OCI-LY1 (cell line): ENCODE results near the gene RELB.

Source experiments
- H2AFZ ChIP-seq: fragments of 200-600 bp; sonication (generic), shearing (Covaris generic); 2 replicates; pipeline ENCODE4 v1.6.0; 2014; ENCODE audit warnings: antibody characterized with exemption, mild to moderate bottlenecking, low read length
- H3F3A ChIP-seq: fragments of 200-600 bp; sonication (generic), shearing (Covaris generic); 2 replicates; pipeline ENCODE4 v1.6.0; 2014; ENCODE audit warnings: mild to moderate bottlenecking, antibody characterized with exemption, low read length, moderate library complexity; ENCODE audit not compliant: insufficient read depth
- H3K27ac ChIP-seq: fragments of 200-600 bp; sonication (generic); 2 replicates; pipeline ENCODE4 v1.5.1; 2014; ENCODE audit warnings: low read length, mixed run types, mild to moderate bottlenecking, low read depth; ENCODE audit not compliant: poor library complexity, severe bottlenecking
- H3K27me3 ChIP-seq: fragments of 200-600 bp; sonication (generic); 2 replicates; pipeline ENCODE4 v1.6.0; 2014; ENCODE audit warnings: antibody characterized with exemption, mild to moderate bottlenecking, low read length, moderate library complexity; ENCODE audit not compliant: insufficient read depth
- H3K36me3 ChIP-seq: fragments of 200-600 bp; sonication (generic); 2 replicates; pipeline ENCODE4 v1.6.1; 2014; ENCODE audit warnings: mild to moderate bottlenecking, antibody characterized with exemption, low read length, moderate library complexity, mixed read lengths; ENCODE audit not compliant: insufficient read depth
- H3K4me1 ChIP-seq: fragments of 200-600 bp; sonication (generic); 2 replicates; pipeline ENCODE4 v1.5.1; 2014; ENCODE audit warnings: mild to moderate bottlenecking, low read length, moderate library complexity; ENCODE audit not compliant: insufficient read depth, severe bottlenecking
- H3K4me2 ChIP-seq: fragments of 200-600 bp; sonication (generic), shearing (Covaris generic); 2 replicates; pipeline ENCODE4 v1.6.1; 2014; ENCODE audit warnings: low read length
- H3K4me3 ChIP-seq: fragments of 200-600 bp; sonication (generic); 2 replicates; pipeline ENCODE4 v1.5.1; 2014; ENCODE audit warnings: low read length, low read depth, mild to moderate bottlenecking, mixed read lengths; ENCODE audit not compliant: poor library complexity, severe bottlenecking
- H3K79me2 ChIP-seq: fragments of 200-600 bp; shearing (Covaris generic); 2 replicates; pipeline ENCODE4 v1.6.1; 2016; ENCODE audit warnings: mixed run types, low read length, mixed read lengths; ENCODE audit not compliant: insufficient read depth
- H3K9ac ChIP-seq: fragments of 200-600 bp; sonication (generic), shearing (Covaris generic); 2 replicates; pipeline ENCODE4 v1.6.1; 2014; ENCODE audit warnings: mild to moderate bottlenecking, low read length, mixed read lengths
- H3K9me2 ChIP-seq: fragments of 200-600 bp; sonication (generic), shearing (Covaris generic); 2 replicates; pipeline ENCODE4 v1.6.1; 2014; ENCODE audit warnings: low read depth, mild to moderate bottlenecking, low read length, mixed read lengths
- H3K9me3 ChIP-seq: fragments of 200-600 bp; shearing (Covaris generic); 2 replicates; pipeline ENCODE4 v1.6.1; 2014; ENCODE audit warnings: low read length, mixed read lengths
- H4K20me1 ChIP-seq: fragments of 200-600 bp; sonication (generic), shearing (Covaris generic); 2 replicates; pipeline ENCODE4 v1.6.0; 2016; ENCODE audit warnings: mild to moderate bottlenecking, low read length; ENCODE audit not compliant: insufficient read depth
- CTCF ChIP-seq: fragments of 200-600 bp; sonication (generic), shearing (Covaris generic); IDR thresholded peaks from 2 replicates; pipeline ENCODE4 v1.5.1; 2017; ENCODE audit warnings: mild to moderate bottlenecking, antibody characterized with exemption, low read length, moderate library complexity, mixed read lengths
- EZH2 ChIP-seq: fragments of 200-600 bp; sonication (generic), shearing (Covaris generic); IDR thresholded peaks from 2 replicates; pipeline ENCODE4 v1.8.0; 2017; ENCODE audit warnings: borderline replicate concordance, mixed run types, mild to moderate bottlenecking, antibody characterized with exemption, low read length, moderate library complexity, mixed read lengths

The RELB gene

GRCh38 chr19:45009625-45010255 lies 8.5 kb downstream of the RELB start:
- no peaks in the 10 kb centered on the region for H3K9me2 ChIP-seq

GRCh38 chr19:45010306-45010705 lies 9.0 kb downstream of the RELB start:
- Histone ChIP-seq H2AFZ (no peak overlapping the region), H3F3A (no peaks in the 10 kb centered on the region), H3K4me2 (no peak overlapping the region), H3K9ac (no peak overlapping the region), H3K9me2 (no peaks in the 10 kb centered on the region), H3K27ac (peak overlapping the region; percentile 78), H4K20me1 (no peaks in the 10 kb centered on the region), H3K36me3 (peaks cover 51% of the 10 kb centered on the region), H3K9me3 (no peaks in the 10 kb centered on the region), H3K4me1 (peaks cover 52% of the 10 kb centered on the region), H3K4me3 (no peak overlapping the region), H3K27me3 (no peaks in the 10 kb centered on the region), H3K79me2 (no peaks in the 10 kb centered on the region)
- TF ChIP-seq CTCF: no peak
- no peak for TF ChIP-seq EZH2

More at GRCh38 chr19:45009625-45010255, 8.5 kb downstream of the RELB start:
- no peaks in the 10 kb centered on the region for H3K27me3 ChIP-seq
- H3K9me3 ChIP-seq: no peaks in the 10 kb centered on the region
- no peak overlapping the region; the same call in 1 of the 2 replicates for H3K9ac ChIP-seq
- peaks cover 45% of the 10 kb centered on the region for H3K36me3 ChIP-seq
- H3K27ac ChIP-seq: peak overlapping the region; percentile 78
- peaks cover 52% of the 10 kb centered on the region for H3K4me1 ChIP-seq
- no peak overlapping the region for H3K4me2 ChIP-seq
- no peak overlapping the region for H2AFZ ChIP-seq
- no peak for TF ChIP-seq CTCF
- no peak for TF ChIP-seq EZH2
- no peaks in the 10 kb centered on the region for H4K20me1 ChIP-seq
- no peak overlapping the region for H3K4me3 ChIP-seq
- H3F3A ChIP-seq: no peaks in the 10 kb centered on the region
- H3K79me2 ChIP-seq: no peaks in the 10 kb centered on the region

- H3K4me3 ChIP-seq: no peak overlapping the region
- peaks cover 5% of the 10 kb centered on the region for H3F3A ChIP-seq
- no peaks in the 10 kb centered on the region for H3K79me2 ChIP-seq
- no peak overlapping the region for H2AFZ ChIP-seq
- H3K4me2 ChIP-seq: no peak overlapping the region
- TF ChIP-seq CTCF (no peak), EZH2 (no peak)
- H3K27ac ChIP-seq: no peak overlapping the region
- H4K20me1 ChIP-seq: no peaks in the 10 kb centered on the region
- peaks cover 54% of the 10 kb centered on the region for H3K4me1 ChIP-seq
- H3K36me3 ChIP-seq: peaks cover 52% of the 10 kb centered on the region
- no peak overlapping the region for H3K9ac ChIP-seq
- H3K9me2 ChIP-seq: no peaks in the 10 kb centered on the region
- no peaks in the 10 kb centered on the region for H3K27me3 ChIP-seq
- no peaks in the 10 kb centered on the region for H3K9me3 ChIP-seq
These were observed 10.7 kb downstream of the RELB start for GRCh38 chr19:45011959-45012358.
